22Rv1 (cell line): ENCODE results near the gene POLD2.

ENCODE experiments used
- CTCF ChIP-seq: fragments of 450-650 bp; IDR thresholded peaks from 2 replicates; pipeline ENCODE4 v1.5.1; 2017; ENCODE audit warnings: mild to moderate bottlenecking
- ZFX ChIP-seq: fragments of 450-650 bp; IDR thresholded peaks from 2 replicates; pipeline ENCODE4 v1.6.1; 2017; ENCODE audit warnings: antibody characterized with exemption, borderline replicate concordance

- no peak for TF ChIP-seq CTCF
- TF ChIP-seq ZFX, result no peak
Observed at GRCh38 chr7:44121761-44122420, 1.5 kb downstream of the POLD2 start.
